Body of pancreas (tissue), 4 donors: ENCODE measurements around the gene PRAMEF5.
"Not testable (repeated sequence)": the region's sequence is repeated elsewhere in the genome, so short reads cannot be mapped to it uniquely, and the experiment has no call there.

Experiments used
- POLR2A ChIP-seq, 3 donors: fragments of 450-650 bp; IDR thresholded peaks; one replicate each; pipeline ENCODE4 v1.6.1; 2016; ENCODE audit warnings: antibody characterized with exemption in 3 of 3, mild to moderate bottlenecking in 2 of 3
- TF ChIP-seq, protein P1 (sequence below), 7 experiments: fragments of 450-650 bp in 4 of 7; fragments of 200-600 bp in 3 of 7; sonication (generic) in 3 of 7; IDR thresholded peaks; one replicate each; pipeline ENCODE4 v1.5.1; 2016 to 2019; ENCODE audit warnings: antibody characterized with exemption in 7 of 7

DNA sequence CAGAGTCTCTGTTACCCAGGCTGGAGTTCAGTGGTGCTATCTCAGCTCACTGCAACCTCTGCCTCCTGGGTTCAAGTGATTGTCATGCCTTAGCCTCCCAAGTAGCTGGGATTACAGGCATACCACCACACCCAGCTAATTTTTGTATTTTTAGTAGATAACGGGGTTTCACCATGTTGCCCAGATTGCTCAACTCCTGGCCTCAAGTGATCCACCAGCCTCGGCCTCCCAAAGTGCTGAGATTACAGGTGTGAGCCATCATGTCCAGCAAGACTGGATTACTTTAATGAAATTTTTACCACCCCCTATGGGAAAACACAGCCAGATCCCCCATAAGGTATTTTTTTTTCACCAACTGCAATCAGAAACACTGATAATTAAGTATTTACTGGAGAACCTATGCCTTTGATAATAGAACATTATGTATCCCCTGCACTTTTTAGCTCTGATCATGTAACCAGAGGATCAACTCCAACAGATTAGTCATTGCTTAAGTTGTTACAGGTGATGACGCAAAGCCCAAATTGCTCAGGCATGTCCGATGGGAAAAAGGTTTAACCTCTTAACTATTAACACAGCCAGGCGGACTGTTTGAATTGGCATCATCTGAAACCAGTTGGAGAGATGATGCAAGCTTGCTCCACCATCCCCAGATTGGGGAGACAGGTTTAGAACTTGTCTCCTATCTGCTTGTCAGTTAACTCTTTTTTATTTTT, 43.4 kb downstream of the PRAMEF5 start:
- TF ChIP-seq, protein P1, sequence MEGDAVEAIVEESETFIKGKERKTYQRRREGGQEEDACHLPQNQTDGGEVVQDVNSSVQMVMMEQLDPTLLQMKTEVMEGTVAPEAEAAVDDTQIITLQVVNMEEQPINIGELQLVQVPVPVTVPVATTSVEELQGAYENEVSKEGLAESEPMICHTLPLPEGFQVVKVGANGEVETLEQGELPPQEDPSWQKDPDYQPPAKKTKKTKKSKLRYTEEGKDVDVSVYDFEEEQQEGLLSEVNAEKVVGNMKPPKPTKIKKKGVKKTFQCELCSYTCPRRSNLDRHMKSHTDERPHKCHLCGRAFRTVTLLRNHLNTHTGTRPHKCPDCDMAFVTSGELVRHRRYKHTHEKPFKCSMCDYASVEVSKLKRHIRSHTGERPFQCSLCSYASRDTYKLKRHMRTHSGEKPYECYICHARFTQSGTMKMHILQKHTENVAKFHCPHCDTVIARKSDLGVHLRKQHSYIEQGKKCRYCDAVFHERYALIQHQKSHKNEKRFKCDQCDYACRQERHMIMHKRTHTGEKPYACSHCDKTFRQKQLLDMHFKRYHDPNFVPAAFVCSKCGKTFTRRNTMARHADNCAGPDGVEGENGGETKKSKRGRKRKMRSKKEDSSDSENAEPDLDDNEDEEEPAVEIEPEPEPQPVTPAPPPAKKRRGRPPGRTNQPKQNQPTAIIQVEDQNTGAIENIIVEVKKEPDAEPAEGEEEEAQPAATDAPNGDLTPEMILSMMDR (IDR thresholded peaks at IDR 0.05), result not testable (repeated sequence)
- not testable (repeated sequence) for TF ChIP-seq POLR2A (IDR thresholded peaks at IDR 0.05)
